Small intestine (tissue), 7 donors: ENCODE results near the gene B4GALT5. TPM values are rescaled to one million over a fixed set of nuclear protein-coding genes. Genes with fewer than 3 reads are reported as not detected.

Experiments
- DNase-seq, 2 donors: peaks; one replicate each; pipeline versions ENCODE4 v3.0.0 to v3.0.0-alpha.2; 2013
- FAIRE-seq: peaks from 2 replicates; lab custom pipeline; 2012; peaks lifted over from hg19 to GRCh38; lab: Jason Lieb, UNC
- H3K27ac ChIP-seq, 3 donors: one replicate each; pipeline ENCODE4 v1.5.1; 2013; ENCODE audit warnings: low read length in 2 of 3, mild to moderate bottlenecking in 2 of 3, control low read depth in 1 of 3, inconsistent platforms in 1 of 3, low read depth in 1 of 3, moderate library complexity in 1 of 3
- H3K27me3 ChIP-seq, 3 donors: one replicate each; pipeline ENCODE4 v1.6.1; 2013; ENCODE audit warnings: low read length in 3 of 3, inconsistent platforms in 1 of 3; ENCODE audit not compliant: control insufficient read depth in 3 of 3, insufficient read depth in 3 of 3
- H3K36me3 ChIP-seq, 3 donors: one replicate each; pipeline ENCODE4 v1.6.1; 2013; ENCODE audit warnings: low read length in 3 of 3, inconsistent platforms in 1 of 3, low read depth in 1 of 3, mild to moderate bottlenecking in 1 of 3, moderate library complexity in 1 of 3; ENCODE audit not compliant: control insufficient read depth in 3 of 3, insufficient read depth in 2 of 3
- H3K4me1 ChIP-seq, 3 donors: one replicate each; pipeline ENCODE4 v1.6.1; 2013; ENCODE audit warnings: low read length in 2 of 3, inconsistent platforms in 1 of 3, low read depth in 1 of 3, mild to moderate bottlenecking in 1 of 3, moderate library complexity in 1 of 3; ENCODE audit not compliant: control insufficient read depth in 3 of 3, insufficient read depth in 2 of 3
- H3K4me3 ChIP-seq, 3 donors: one replicate each; pipeline ENCODE4 v1.5.1; 2013; ENCODE audit warnings: low read length in 3 of 3, control low read depth in 1 of 3, inconsistent platforms in 1 of 3, low read depth in 1 of 3, mild to moderate bottlenecking in 1 of 3, moderate library complexity in 1 of 3
- H3K9me3 ChIP-seq, 2 donors: one replicate each; pipeline ENCODE4 v1.6.1; 2013; ENCODE audit warnings: low read depth in 1 of 2, low read length in 1 of 2; ENCODE audit not compliant: control insufficient read depth in 2 of 2, insufficient read depth in 1 of 2
- WGBS, 3 donors: extraction: QIAGEN DNeasy Blood & Tissue Kit; methylation state at CpG; one replicate each; pipeline ENCODE4 v1.1.7; 2013; 5-methylcytosine and 5-hydroxymethylcytosine counted together
- polyA plus RNA-seq, 4 donors: library from polyadenylated mRNA; stranded (reverse) in 3 of 4; unstranded in 1 of 4; fragments of 200-250 nt in 3 of 4; fragments of 120-200 nt in 1 of 4; gene quantifications; one replicate each; pipeline versions ENCODE4 v1.2.1 to v1.2.3, GENCODE V29; 2013
- donor health status: healthy with polysubstance abuse.
- donor health status: control.
- donor health status: control.
- donor health status: Bipolar disorder and iron deficiency.
- donor health status: healthy.

The B4GALT5 gene
- polyA plus RNA-seq, 4 donors, result 11.9 to 47.1 (median 20.5) TPM

DNA sequence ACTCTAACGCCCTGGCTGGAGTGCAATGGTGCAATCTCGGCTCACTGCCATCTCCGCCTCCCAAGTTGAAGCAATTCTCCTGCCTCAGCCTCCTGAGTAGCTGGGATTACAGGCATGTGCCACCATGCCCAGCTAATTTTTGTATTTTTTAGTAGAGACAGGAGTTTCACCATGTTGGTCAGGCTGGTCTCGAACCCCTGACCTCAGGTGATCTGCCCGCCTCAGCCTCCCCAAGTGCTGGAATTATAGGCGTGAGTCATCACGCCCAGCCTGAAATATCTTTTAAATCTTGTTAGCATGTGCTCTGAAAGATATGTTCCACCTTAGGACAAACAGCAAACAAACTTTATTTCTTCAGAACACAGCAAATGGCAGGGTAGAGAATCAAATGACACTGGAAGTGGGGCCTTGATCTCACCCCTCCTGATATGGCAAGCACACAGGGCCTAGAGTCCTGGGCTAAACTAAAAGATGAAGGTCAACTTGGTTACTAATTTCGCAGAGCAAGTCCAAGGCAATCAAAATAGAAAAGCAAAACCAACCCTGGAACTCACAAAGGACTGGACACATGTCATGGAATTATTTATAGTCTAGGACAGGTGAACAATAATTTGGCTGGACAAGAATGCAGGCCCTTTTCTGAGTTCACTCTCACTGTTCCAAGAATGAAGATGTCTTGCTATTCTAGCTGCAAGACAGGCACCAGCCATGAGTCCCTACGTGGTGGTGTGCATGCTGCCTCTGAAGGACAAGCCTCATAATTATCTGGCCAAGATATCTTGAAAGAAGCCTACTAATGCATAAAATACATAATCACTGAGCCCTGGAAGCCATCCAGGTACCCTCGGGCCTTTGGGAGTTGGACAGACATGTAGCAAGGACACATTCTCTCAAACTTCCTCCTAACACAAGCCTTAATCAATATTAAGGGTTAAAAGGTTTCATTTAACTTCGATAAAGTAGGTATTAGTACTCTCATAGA lies 35.6 kb downstream of the B4GALT5 start:
- H3K27ac ChIP-seq, result peak overlapping the region; percentile 76 to 97 (median 88)
- H3K9me3 ChIP-seq, result no peaks in the 10 kb centered on the region
- FAIRE-seq (no peak), DNase-seq (peak in 1 of 2 donors; percentile 65)
- peaks cover 14 to 94% (median 44%) of the 10 kb centered on the region in 3 donors for H3K4me1 ChIP-seq
- 40 to 64% (median 52%) methylated on average over 11 of the region's 11 CpGs for WGBS, 3 donors
- peaks cover 0 to 19% (median 3%) of the 10 kb centered on the region in 3 donors for H3K36me3 ChIP-seq
- H3K27me3 ChIP-seq, result no peaks in the 10 kb centered on the region
- H3K4me3 ChIP-seq, result no peak overlapping the region

DNA sequence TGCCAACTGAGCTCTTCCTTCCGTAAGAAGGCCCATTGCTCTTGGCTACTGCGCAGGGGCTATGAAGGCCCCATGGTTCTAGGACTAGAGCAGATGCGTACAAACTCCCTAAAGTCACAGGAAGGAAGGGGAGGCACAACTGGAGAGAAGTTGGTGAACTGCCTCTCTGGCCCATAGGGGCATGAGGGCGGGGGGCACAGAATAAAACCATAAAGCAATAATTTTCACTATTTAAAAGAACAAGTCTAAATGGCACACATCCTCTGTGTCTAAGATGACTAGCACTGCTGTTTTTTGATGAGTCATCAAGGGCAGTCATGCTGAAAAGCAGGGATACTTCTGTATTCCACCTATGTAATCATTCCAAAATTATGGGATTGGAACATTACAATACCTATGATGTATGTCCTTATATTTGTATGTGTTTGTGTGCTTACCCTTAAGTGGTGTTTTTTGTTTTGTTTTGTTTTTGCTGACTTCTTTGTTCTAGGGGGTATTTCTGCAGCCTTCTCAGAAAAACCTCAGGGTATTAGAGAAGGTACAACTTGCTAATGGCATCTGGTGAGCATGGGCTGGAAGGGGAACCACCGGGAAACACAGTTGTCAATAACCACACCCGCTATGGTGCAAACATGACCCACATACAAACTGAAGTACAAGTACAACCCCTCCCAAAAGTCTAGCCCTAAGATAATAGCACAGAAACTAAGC lies 36.9 kb downstream of the B4GALT5 start:
- FAIRE-seq (no peak), DNase-seq (peak in 1 of 2 donors; percentile 80)
- Histone ChIP-seq H3K9me3 (no peaks in the 10 kb centered on the region), H3K4me3 (no peak overlapping the region), H3K27me3 (no peaks in the 10 kb centered on the region), H3K27ac (peak overlapping the region; percentile 81 to 97 (median 86)), H3K36me3 (peaks cover 0 to 7% (median 0%) of the 10 kb centered on the region in 3 donors), H3K4me1 (peaks cover 22 to 95% (median 50%) of the 10 kb centered on the region in 3 donors)
- 48 to 57% (median 51%) methylated on average over 6 of the region's 6 CpGs for WGBS, 3 donors

DNA sequence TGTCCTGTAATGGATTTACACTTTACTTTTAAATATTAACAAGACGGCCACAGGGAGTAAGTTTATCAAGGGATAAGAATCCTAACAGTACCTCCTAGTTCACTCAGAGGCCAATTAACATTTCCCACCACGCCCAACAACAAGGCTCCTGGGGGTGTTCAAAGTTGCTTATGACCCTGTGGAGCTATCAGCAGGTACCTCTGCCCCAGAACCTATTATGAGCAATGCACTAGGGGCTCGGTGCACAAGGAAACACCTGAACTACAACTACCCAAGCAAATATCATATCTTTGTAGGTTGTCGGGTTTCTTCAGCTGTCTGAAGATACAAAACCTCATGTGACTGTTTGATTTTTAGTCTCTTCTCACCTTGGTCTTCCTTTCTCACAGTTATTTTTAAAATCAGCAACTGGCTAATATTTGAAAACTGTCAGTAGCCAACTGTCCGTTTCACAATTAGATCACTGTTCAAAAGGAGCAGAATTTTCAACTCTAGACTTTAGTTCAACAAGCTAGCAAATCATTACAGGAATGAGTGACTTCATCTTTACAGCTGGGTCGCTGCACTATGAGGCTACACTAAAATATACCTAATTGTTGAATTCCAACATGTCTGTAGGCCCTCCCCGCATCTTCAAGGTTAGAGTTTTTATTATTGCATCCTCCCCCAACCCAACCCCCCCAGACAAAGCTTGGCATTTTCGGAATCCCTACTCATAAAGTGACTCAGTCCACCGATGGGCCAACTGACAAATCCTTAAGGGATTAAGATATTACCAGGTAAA lies 38.1 kb downstream of the B4GALT5 start:
- H3K4me3 ChIP-seq, result peak overlapping the region in 2 of 3 donors; percentile 16 to 31
- FAIRE-seq, result no peak
- DNase-seq, result peak; percentile 88 to 90

DNA sequence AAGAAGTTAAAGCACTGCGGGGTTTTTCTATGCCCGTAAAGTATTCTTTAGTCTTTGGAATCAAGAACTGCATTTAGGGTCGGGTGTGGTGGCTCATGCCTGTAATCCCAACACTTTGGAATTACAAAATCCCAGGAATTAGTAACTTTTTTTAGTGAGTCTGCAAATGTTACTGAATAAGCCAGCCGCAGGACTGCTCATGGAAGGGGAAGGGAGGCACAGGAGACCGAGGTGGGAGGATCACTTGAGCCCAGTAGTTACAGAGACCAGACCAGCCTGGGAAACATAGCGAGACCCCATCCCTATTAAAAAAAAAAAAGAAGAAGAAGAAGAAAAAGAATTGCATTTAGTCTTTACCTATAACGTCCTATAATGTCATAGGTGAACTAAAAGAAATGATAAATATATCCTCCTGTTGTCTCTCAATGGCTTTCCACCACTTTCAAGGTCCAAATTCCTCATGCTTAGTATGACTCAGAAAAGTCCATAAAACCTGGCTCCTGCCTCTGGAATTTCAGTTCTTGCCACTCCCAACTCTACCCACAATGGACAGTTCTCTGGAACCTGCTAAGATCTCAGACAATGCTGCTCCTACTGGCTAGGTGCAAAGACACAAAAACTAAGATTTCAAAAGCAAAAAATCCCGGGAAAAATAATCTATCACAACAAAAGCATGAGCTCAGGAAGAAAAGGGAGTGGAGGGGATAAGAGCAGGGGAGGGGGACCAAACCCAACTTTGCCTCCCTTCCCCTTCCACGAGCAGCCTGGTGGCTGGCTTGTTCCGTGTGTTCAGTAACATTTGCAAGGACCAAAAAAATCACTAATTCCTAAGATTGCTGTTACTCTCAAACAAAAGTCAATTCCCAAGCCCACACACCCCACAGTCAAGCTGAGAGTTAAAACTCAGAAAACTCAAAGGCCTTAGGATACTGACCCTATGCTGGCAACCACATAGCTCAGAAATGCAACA lies 39.0 kb downstream of the B4GALT5 start:
- H3K9me3 ChIP-seq, result no peaks in the 10 kb centered on the region
- H3K4me1 ChIP-seq, result peaks cover 20 to 91% (median 49%) of the 10 kb centered on the region in 3 donors
- no peak for FAIRE-seq
- no peaks in the 10 kb centered on the region for H3K27me3 ChIP-seq
- DNase-seq, result peak; percentile 92 to 98
- H3K36me3 ChIP-seq, result peaks cover 0 to 5% (median 0%) of the 10 kb centered on the region in 3 donors
- H3K27ac ChIP-seq, result peak overlapping the region; percentile 82 to 97 (median 94)
- 18 to 62% (median 51%) methylated on average over 10 of the region's 10 CpGs for WGBS, 3 donors
- H3K4me3 ChIP-seq, result peak overlapping the region in 2 of 3 donors; percentile 16 to 31

More for the DNA sequence above, 38.1 kb downstream of the B4GALT5 start:
- Histone ChIP-seq H3K27me3 (no peaks in the 10 kb centered on the region), H3K4me1 (peaks cover 22 to 91% (median 48%) of the 10 kb centered on the region in 3 donors), H3K36me3 (peaks cover 0 to 5% (median 0%) of the 10 kb centered on the region in 3 donors), H3K27ac (peak overlapping the region; percentile 79 to 97 (median 94)), H3K9me3 (no peaks in the 10 kb centered on the region)
- 9 to 51% (median 17%) methylated on average over 9 of the region's 9 CpGs for WGBS, 3 donors

DNA sequence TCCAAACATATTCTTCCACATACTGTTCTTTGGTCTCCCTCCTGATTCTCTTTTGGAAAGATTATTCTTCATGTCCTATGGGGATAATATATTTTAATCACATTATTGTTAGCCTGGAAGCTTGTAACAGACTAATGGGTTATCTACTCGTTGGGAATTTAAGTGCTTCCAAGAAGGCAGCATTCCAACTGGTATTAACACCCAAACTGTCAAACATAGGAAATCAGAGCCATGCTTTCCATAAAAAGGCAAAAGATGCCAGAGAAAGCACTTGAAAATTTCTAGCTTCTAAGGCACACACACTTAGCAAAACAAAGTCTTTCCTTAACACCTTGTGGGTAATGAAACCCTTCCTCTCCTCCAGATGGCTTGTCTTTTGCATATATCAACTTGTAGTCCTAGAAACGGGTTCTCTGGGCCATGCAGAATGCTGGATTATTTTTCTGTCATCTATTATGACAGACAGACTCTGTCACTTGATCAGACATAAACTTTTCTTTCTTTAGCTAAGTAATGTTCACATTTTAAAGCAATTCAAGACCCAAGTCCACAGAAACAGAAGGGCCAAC lies 41.5 kb downstream of the B4GALT5 start:
- Histone ChIP-seq H3K9me3 (no peaks in the 10 kb centered on the region), H3K36me3 (peaks cover 0 to 3% (median 0%) of the 10 kb centered on the region in 3 donors), H3K27ac (peak overlapping the region in 1 of 3 donors; percentile 45), H3K27me3 (no peaks in the 10 kb centered on the region), H3K4me3 (no peak overlapping the region), H3K4me1 (peaks cover 13 to 81% (median 37%) of the 10 kb centered on the region in 3 donors)
- FAIRE-seq (no peak), DNase-seq (peak in 1 of 2 donors; percentile 25)
- 30 to 39% (median 34%) methylated on average over 2 of the region's 2 CpGs for WGBS, 3 donors

DNA sequence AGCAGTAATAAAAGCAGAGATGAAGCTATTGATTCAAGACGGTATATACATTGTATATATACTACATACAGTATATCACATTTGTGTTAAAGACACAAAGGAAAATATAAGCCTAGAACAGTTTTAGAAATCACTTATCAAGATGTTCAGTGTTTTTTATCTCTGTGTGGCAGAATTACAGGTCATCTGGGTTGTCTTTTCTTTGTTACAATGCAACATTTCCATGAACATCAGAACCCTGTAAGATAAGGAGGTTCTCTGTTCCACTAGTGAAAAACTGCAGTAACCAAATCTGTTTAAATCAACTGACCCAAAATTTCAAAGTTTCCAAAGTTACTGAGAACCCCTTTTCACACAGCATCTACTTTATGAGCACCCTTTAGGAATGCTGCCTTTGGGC lies 42.2 kb downstream of the B4GALT5 start:
- WGBS, 3 donors, result 39 to 87% (median 56%) methylated on average over 1 of the region's 1 CpG
- no peaks in the 10 kb centered on the region for H3K36me3 ChIP-seq
- no peak for DNase-seq
- peaks cover 11 to 77% (median 30%) of the 10 kb centered on the region in 3 donors for H3K4me1 ChIP-seq
- H3K9me3 ChIP-seq, result no peaks in the 10 kb centered on the region
- H3K27me3 ChIP-seq, result no peaks in the 10 kb centered on the region
- FAIRE-seq, result no peak
- no peak overlapping the region for H3K4me3 ChIP-seq
- H3K27ac ChIP-seq, result peak overlapping the region in 1 of 3 donors; percentile 11
